Prostate gland (tissue), 2 donors: ENCODE measurements around the gene COL24A1. TPM values are rescaled to one million over a fixed set of nuclear protein-coding genes. Genes with fewer than 3 reads are reported as not detected.

Source experiments
- DNase-seq: peaks from one replicate; pipeline ENCODE4 v3.0.0-alpha.2; 2019; ENCODE audit warnings: low spot score
- H3K27ac ChIP-seq, 2 donors: fragments of 200-600 bp; sonication (generic); 2 replicates each; pipeline ENCODE4 v1.5.1; 2017 to 2019
- H3K27me3 ChIP-seq: fragments of 200-600 bp; sonication (generic); replicated peaks from 2 replicates; pipeline ENCODE4 v1.5.1; 2019; ENCODE audit not compliant: insufficient read depth
- H3K36me3 ChIP-seq, 2 donors: fragments of 200-600 bp; sonication (generic); 1 replicate in 1 of 2; 2 replicates in 1 of 2; pipeline versions ENCODE4 v1.5.1 to v1.8.1; 2017 to 2019
- H3K4me1 ChIP-seq: fragments of 200-600 bp; sonication (generic); replicated peaks from 2 replicates; pipeline ENCODE4 v1.5.1; 2019
- H3K4me3 ChIP-seq, 2 donors: fragments of 200-600 bp; sonication (generic); 2 replicates each; pipeline ENCODE4 v1.5.1; 2017 to 2019
- H3K9me3 ChIP-seq: fragments of 200-600 bp; sonication (generic); 2 replicates; pipeline ENCODE4 v1.5.1; 2017
- POLR2A ChIP-seq: fragments of 450-650 bp; IDR thresholded peaks from one replicate; pipeline ENCODE4 v1.6.1; 2016; ENCODE audit warnings: antibody characterized with exemption, mild to moderate bottlenecking
- POLR2AphosphoS5 ChIP-seq: sonication (generic); formaldehyde crosslinking; IDR thresholded peaks from one replicate; pipeline ENCODE4 v1.6.1; 2017; ENCODE audit warnings: antibody characterized with exemption
- WGBS: methylation state at CpG from one replicate; pipeline ENCODE4 v1.1.5; 2018; 5-methylcytosine and 5-hydroxymethylcytosine counted together
- intact Hi-C: fragments of 100-400 bp; cut with DNase I; formaldehyde crosslinking; loops from one replicate; pipeline ENCODE4 v1.14.2; 2022
- total RNA-seq, 2 donors: library from RNA; depleted of rRNA; stranded (reverse); fragments of >200 nt; gene quantifications; one replicate each; pipeline ENCODE4 v1.1.0, GENCODE V29; 2016
- TF ChIP-seq, protein P1 (sequence below), 4 experiments: fragments of 200-600 bp in 2 of 4; fragments of 450-650 bp in 2 of 4; sonication (generic) in 2 of 4; IDR thresholded peaks; 1 replicate in 3 of 4; 2 replicates in 1 of 4; pipeline ENCODE4 v1.5.1; 2016 to 2019; ENCODE audit warnings: antibody characterized with exemption in 4 of 4, mild to moderate bottlenecking in 2 of 4, moderate library complexity in 2 of 4

Gene COL24A1
- total RNA-seq, 2 donors from 2014 or later = 0.28 to 0.32 TPM

DNA sequence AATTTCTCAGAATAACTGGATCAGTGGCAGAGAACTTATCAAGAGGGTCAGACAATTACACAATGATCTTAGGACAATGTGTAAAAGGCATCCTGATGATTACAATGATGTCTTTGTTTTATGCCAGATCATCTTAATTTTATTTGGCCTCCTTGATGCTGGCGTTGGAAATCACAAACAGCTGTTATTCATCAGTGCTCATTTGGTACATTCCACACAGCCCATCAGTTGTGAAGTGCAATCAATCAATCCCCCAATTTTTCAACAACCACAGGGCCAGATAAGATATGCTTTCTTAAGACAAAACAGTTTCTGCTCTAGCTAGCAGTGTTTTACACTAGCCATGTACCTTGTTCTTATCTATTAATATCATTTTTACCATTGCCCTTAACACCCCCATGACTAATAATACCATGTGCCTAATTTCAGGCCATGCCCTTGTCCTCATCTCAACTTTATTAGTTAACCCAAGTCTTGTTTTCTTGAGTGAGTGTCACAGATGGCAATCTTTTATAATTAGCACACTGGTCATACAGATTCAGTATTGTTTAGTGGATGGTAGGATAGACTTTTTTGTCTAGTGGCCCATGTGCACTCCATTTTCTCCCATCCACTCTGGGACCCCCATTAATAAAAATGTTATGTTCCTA, 40.8 kb upstream of the COL24A1 start:
- Histone ChIP-seq H3K36me3 (no peaks in the 10 kb centered on the region), H3K9me3 (no peaks in the 10 kb centered on the region), H3K27ac (no peak overlapping the region), H3K27me3 (no peaks in the 10 kb centered on the region), H3K4me1 (no peaks in the 10 kb centered on the region), H3K4me3 (no peak overlapping the region)
- 53% methylated on average over 1 of the region's 1 CpG for WGBS
- intact Hi-C loops = no loop called here
- TF ChIP-seq POLR2AphosphoS5 = no peak
- no peak for TF ChIP-seq POLR2A
- TF ChIP-seq, protein P1, sequence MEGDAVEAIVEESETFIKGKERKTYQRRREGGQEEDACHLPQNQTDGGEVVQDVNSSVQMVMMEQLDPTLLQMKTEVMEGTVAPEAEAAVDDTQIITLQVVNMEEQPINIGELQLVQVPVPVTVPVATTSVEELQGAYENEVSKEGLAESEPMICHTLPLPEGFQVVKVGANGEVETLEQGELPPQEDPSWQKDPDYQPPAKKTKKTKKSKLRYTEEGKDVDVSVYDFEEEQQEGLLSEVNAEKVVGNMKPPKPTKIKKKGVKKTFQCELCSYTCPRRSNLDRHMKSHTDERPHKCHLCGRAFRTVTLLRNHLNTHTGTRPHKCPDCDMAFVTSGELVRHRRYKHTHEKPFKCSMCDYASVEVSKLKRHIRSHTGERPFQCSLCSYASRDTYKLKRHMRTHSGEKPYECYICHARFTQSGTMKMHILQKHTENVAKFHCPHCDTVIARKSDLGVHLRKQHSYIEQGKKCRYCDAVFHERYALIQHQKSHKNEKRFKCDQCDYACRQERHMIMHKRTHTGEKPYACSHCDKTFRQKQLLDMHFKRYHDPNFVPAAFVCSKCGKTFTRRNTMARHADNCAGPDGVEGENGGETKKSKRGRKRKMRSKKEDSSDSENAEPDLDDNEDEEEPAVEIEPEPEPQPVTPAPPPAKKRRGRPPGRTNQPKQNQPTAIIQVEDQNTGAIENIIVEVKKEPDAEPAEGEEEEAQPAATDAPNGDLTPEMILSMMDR (IDR thresholded peaks at IDR 0.05) = no peak
- DNase-seq = no peak

DNA sequence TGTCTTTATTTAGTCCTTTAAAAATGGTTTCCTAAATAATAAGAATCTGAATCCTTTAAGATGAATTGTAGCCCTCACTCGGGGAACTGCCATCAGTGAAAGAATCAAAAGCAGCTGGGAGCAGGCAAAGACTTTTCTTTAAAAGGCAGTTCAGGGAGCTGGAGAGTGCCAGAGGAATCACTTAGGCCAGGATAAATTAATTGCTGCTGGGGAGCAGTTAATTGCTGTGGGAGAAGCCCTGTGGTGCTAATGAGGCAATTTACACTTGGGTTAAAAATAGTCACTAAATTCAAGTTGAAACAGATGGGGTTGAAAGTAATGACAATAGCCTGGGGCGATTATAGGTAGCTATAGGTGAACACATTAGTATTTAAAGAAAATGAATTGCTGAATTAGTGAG, 38.7 kb upstream of the COL24A1 start:
- no peak for DNase-seq
- TF ChIP-seq, protein P1 (IDR thresholded peaks at IDR 0.05) = no peak
- TF ChIP-seq POLR2A (no peak), POLR2AphosphoS5 (no peak)
- Histone ChIP-seq H3K4me3 (no peak overlapping the region), H3K9me3 (no peaks in the 10 kb centered on the region), H3K4me1 (no peaks in the 10 kb centered on the region), H3K36me3 (no peaks in the 10 kb centered on the region), H3K27me3 (no peaks in the 10 kb centered on the region), H3K27ac (no peak overlapping the region)
- WGBS = 61% methylated on average over 2 of the region's 2 CpGs
- intact Hi-C loops = no loop called here

DNA sequence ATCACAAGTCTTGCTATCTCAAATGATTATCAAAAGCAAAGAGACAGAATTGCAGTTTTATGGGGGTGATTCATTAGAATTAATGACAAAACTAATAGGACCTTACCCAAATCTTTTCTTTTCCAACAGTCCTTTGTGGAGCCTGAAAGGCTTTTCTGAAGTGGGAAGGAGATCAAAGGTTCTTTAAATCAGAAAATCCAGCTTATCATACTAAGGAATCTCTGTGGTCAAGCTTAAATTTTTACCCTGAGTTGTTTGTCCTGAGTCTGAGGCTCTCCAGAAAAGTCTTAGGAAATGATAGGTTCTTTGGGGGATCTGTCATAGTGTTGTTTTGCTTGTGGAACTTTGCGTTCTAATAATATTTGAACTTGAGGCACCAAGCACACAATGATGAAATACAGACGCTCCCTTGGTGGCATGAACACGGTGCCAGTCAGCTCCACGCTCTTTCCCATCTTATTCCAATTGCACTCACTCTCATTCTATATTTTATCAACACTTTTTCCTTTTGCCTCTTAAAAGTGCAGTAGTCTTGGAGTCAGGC, 38.0 kb upstream of the COL24A1 start:
- no peak for DNase-seq
- no peak overlapping the region for H3K4me3 ChIP-seq
- H3K36me3 ChIP-seq = no peaks in the 10 kb centered on the region
- 22% methylated on average over 4 of the region's 4 CpGs for WGBS
- H3K27ac ChIP-seq = no peak overlapping the region
- intact Hi-C loops = no loop called here
- no peaks in the 10 kb centered on the region for H3K4me1 ChIP-seq
- no peaks in the 10 kb centered on the region for H3K9me3 ChIP-seq
- TF ChIP-seq POLR2A = no peak
- TF ChIP-seq, protein P1 (IDR thresholded peaks at IDR 0.05) = no peak
- TF ChIP-seq POLR2AphosphoS5 = no peak
- no peaks in the 10 kb centered on the region for H3K27me3 ChIP-seq

DNA sequence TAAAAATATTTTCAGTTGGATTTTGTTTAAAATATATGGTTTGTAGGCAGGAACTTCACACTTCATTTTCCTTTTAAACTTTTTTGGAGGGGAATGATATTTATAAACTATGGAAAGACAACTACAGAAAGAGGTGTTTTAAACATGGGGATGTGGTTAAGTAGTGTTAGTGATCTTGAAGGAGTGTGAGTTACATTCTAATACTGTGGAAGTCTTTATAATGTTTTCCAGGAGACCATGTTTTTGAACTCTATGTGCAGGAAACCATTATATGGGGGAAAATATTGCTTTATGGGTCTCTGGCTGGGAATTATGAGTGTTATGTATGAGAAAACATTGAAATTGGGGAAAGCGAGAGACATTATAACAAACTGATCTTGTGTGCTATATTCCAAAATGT, 35.8 kb upstream of the COL24A1 start:
- no peak overlapping the region for H3K4me3 ChIP-seq
- no peak for DNase-seq
- H3K4me1 ChIP-seq = no peaks in the 10 kb centered on the region
- TF ChIP-seq, protein P1 (IDR thresholded peaks at IDR 0.05) = no peak
- TF ChIP-seq POLR2A = no peak
- no peak for TF ChIP-seq POLR2AphosphoS5
- no peaks in the 10 kb centered on the region for H3K9me3 ChIP-seq
- no peaks in the 10 kb centered on the region for H3K27me3 ChIP-seq
- H3K36me3 ChIP-seq = no peaks in the 10 kb centered on the region
- intact Hi-C loops = no loop called here
- 98% methylated on average over 1 of the region's 1 CpG for WGBS
- no peak overlapping the region for H3K27ac ChIP-seq

DNA sequence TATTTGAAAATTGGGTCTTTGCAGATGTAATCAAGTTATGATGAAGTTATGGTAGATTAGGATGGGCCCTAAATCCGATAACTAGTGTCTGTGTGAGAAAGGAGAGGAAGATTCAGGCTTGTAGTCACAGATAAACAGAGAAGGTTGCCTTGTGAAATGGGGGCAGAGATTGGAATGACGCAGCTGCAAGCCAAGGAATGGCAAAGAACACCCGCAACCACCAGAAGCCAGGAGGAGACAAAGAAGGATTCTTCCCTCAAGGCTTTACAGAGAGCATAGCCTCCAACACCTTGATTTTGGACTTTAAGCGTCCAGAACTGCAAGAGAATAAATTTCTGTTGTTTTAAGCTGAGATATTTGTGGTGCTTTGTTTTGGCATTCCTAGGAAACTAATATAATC, 35.4 kb upstream of the COL24A1 start:
- no peak for DNase-seq
- Histone ChIP-seq H3K4me3 (no peak overlapping the region), H3K36me3 (no peaks in the 10 kb centered on the region), H3K27ac (no peak overlapping the region), H3K9me3 (no peaks in the 10 kb centered on the region), H3K27me3 (no peaks in the 10 kb centered on the region), H3K4me1 (no peaks in the 10 kb centered on the region)
- intact Hi-C loops = no loop called here
- TF ChIP-seq, protein P1 (IDR thresholded peaks at IDR 0.05) = no peak
- TF ChIP-seq POLR2A (no peak), POLR2AphosphoS5 (no peak)
- 87% methylated on average over 4 of the region's 4 CpGs for WGBS
